Uterus (tissue), 4 donors: ENCODE measurements around the gene CFHR5. TPM values are rescaled to one million over a fixed set of nuclear protein-coding genes. Genes with fewer than 3 reads are reported as not detected.
"Not testable (repeated sequence)": the region's sequence is repeated elsewhere in the genome, so short reads cannot be mapped to it uniquely, and the experiment has no call there.

Experiments used
- DNase-seq, 2 donors: peaks; one replicate each; pipeline ENCODE4 v3.0.0-alpha.2; 2019 to 2020
- H3K27ac ChIP-seq, 2 donors: fragments of 200-600 bp; sonication (generic); 1 replicate in 1 of 2; 2 replicates in 1 of 2; pipeline ENCODE4 v1.5.1; 2016 to 2018
- H3K27me3 ChIP-seq, 2 donors: fragments of 200-600 bp; sonication (generic); one replicate each; pipeline ENCODE4 v1.5.1; 2018 to 2019; ENCODE audit warnings: control low read depth in 1 of 2
- H3K36me3 ChIP-seq, 2 donors: fragments of 200-600 bp; sonication (generic); one replicate each; pipeline ENCODE4 v1.5.1; 2019; ENCODE audit warnings: control low read depth in 1 of 2
- H3K4me1 ChIP-seq, 2 donors: fragments of 200-600 bp; sonication (generic); one replicate each; pipeline ENCODE4 v1.5.1; 2018 to 2019; ENCODE audit warnings: control low read depth in 1 of 2
- H3K4me3 ChIP-seq, 2 donors: fragments of 200-600 bp; sonication (generic); 1 replicate in 1 of 2; 2 replicates in 1 of 2; pipeline ENCODE4 v1.5.1; 2018 to 2019; ENCODE audit warnings: mild to moderate bottlenecking in 1 of 2
- H3K9me3 ChIP-seq, 2 donors: fragments of 200-600 bp; sonication (generic); one replicate each; pipeline ENCODE4 v1.5.1; 2019; ENCODE audit warnings: control low read depth in 1 of 2
- CTCF ChIP-seq, 4 experiments: fragments of 200-600 bp in 2 of 4; fragments of 450-650 bp in 2 of 4; sonication (generic) in 2 of 4; IDR thresholded peaks; one replicate each; pipeline ENCODE4 v1.5.1; 2016 to 2019; ENCODE audit warnings: antibody characterized with exemption in 4 of 4, mild to moderate bottlenecking in 2 of 4, moderate library complexity in 1 of 4
- POLR2A ChIP-seq, 2 donors: fragments of 450-650 bp; IDR thresholded peaks; one replicate each; pipeline ENCODE4 v1.6.1; 2016; ENCODE audit warnings: antibody characterized with exemption in 2 of 2, mild to moderate bottlenecking in 1 of 2, moderate library complexity in 1 of 2
- intact Hi-C: fragments of 100-400 bp; cut with DNase I; formaldehyde crosslinking; loops from one replicate; pipeline ENCODE4 v1.15.1; 2023; ENCODE audit warnings: low total_unique reads
- total RNA-seq, 4 donors: library from RNA; depleted of rRNA in 3 of 4; stranded (reverse); fragments of >200 nt in 3 of 4; gene quantifications; one replicate each; pipeline versions ENCODE4 v1.1.0 to v1.2.4, GENCODE V29; 2014 to 2023
- donor health status: DM: yes; HTN: yes; CAD: no.

Gene CFHR5
- total RNA-seq, 4 donors from 2014 or later = not detected

DNA sequence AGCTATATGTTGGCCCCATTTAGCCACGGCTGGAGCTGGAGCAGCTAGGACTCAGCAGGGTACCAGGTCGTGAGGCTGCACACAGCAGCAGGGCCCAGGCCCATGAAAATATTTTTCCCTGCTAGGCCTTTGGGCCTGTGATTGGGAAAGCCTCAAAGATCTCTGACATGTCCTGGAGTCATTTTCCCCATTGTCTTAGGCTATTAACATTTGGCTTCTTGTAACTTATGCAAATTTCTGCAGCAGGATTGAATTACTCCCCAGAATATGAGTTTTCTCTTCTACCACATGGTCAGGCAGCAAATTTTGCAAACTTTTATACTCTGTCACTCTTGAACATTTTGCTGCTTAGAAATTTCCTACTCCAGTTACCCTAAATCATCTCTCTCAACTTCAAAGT, 22.6 kb upstream of the CFHR5 start:
- Histone ChIP-seq H3K9me3 (no peaks in the 10 kb centered on the region), H3K27me3 (no peaks in the 10 kb centered on the region), H3K27ac (no peak overlapping the region), H3K4me1 (no peaks in the 10 kb centered on the region), H3K36me3 (no peaks in the 10 kb centered on the region), H3K4me3 (no peak overlapping the region)
- DNase-seq = no peak
- intact Hi-C loops = no loop called here
- TF ChIP-seq POLR2A (IDR thresholded peaks at IDR 0.05) = no peak
- no peak for TF ChIP-seq CTCF (IDR thresholded peaks at IDR 0.05)

DNA sequence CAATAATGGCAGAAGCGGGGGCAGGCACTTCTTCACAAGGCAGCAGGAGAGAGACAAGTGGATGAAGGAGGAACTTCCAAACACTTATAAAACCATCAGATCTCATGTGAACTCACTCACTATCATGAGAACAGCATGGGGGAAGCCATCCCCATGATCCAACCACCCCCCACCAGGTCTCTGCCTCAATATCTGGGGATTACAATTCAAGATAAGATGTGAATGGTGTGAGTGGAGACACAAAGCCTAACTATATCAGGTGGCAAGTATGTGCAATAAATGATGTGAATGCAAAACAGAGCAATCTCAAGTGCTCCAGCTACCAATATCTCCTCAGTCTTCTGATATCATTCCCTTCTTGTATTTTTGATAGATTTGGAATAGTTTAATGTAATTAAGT, 21.4 kb upstream of the CFHR5 start:
- Histone ChIP-seq H3K9me3 (no peaks in the 10 kb centered on the region), H3K4me1 (no peaks in the 10 kb centered on the region), H3K4me3 (no peak overlapping the region), H3K27me3 (no peaks in the 10 kb centered on the region), H3K27ac (no peak overlapping the region), H3K36me3 (no peaks in the 10 kb centered on the region)
- no peak for DNase-seq
- intact Hi-C loops = no loop called here
- TF ChIP-seq CTCF (IDR thresholded peaks at IDR 0.05) = no peak
- no peak for TF ChIP-seq POLR2A (IDR thresholded peaks at IDR 0.05)

GRCh38 chr1:196960854-196961253, 16.5 kb upstream of the CFHR5 start:
- intact Hi-C loops = no loop called here
- Histone ChIP-seq H3K27me3 (no peaks in the 10 kb centered on the region), H3K4me1 (no peaks in the 10 kb centered on the region), H3K27ac (no peak overlapping the region), H3K36me3 (no peaks in the 10 kb centered on the region), H3K9me3 (no peaks in the 10 kb centered on the region), H3K4me3 (no peak overlapping the region)
- TF ChIP-seq CTCF (IDR thresholded peaks at IDR 0.05) (no peak), POLR2A (IDR thresholded peaks at IDR 0.05) (no peak)
- no peak for DNase-seq

- no peaks in the 10 kb centered on the region for H3K9me3 ChIP-seq
- H3K27me3 ChIP-seq = no peaks in the 10 kb centered on the region
- no peaks in the 10 kb centered on the region for H3K4me1 ChIP-seq
- no peaks in the 10 kb centered on the region for H3K36me3 ChIP-seq
- no peak for TF ChIP-seq POLR2A (IDR thresholded peaks at IDR 0.05)
- no peak for DNase-seq
- no peak overlapping the region for H3K27ac ChIP-seq
- no peak overlapping the region for H3K4me3 ChIP-seq
- intact Hi-C loops = no loop called here
These were observed 7.2 kb upstream of the CFHR5 start for GRCh38 chr1:196970182-196970581.

- H3K4me3 ChIP-seq = no peak overlapping the region
- H3K9me3 ChIP-seq = no peaks in the 10 kb centered on the region
- H3K4me1 ChIP-seq = no peaks in the 10 kb centered on the region
- DNase-seq = no peak
- TF ChIP-seq CTCF (IDR thresholded peaks at IDR 0.05) (no peak), POLR2A (IDR thresholded peaks at IDR 0.05) (no peak)
- no peak overlapping the region for H3K27ac ChIP-seq
- H3K27me3 ChIP-seq = no peaks in the 10 kb centered on the region
- intact Hi-C loops = no loop called here
- H3K36me3 ChIP-seq = no peaks in the 10 kb centered on the region
These were observed 1.1 kb upstream of the CFHR5 start for GRCh38 chr1:196976278-196976677.

- Histone ChIP-seq H3K4me3 (no peak overlapping the region), H3K27me3 (no peaks in the 10 kb centered on the region), H3K4me1 (no peaks in the 10 kb centered on the region), H3K9me3 (no peaks in the 10 kb centered on the region), H3K27ac (no peak overlapping the region), H3K36me3 (no peaks in the 10 kb centered on the region)
- no peak for TF ChIP-seq CTCF (IDR thresholded peaks at IDR 0.05)
- no peak for DNase-seq
- intact Hi-C loops = no loop called here
These were observed 3.5 kb downstream of the CFHR5 start for GRCh38 chr1:196980859-196981258.

- H3K36me3 ChIP-seq, H3K9me3 ChIP-seq, H3K4me3 ChIP-seq, DNase-seq, H3K27me3 ChIP-seq, H3K27ac ChIP-seq, H3K4me1 ChIP-seq, intact Hi-C loops: not testable (repeated sequence)
These were observed 4.9 kb downstream of the CFHR5 start for GRCh38 chr1:196982247-196982646.

GRCh38 chr1:196991919-196992651, 14.7 kb downstream of the CFHR5 start:
- H3K27ac ChIP-seq, H3K27me3 ChIP-seq, H3K4me1 ChIP-seq, H3K9me3 ChIP-seq, H3K4me3 ChIP-seq, intact Hi-C loops, H3K36me3 ChIP-seq, DNase-seq: not testable (repeated sequence)
